Measurements from ENCODE around the gene NRXN3. TPM values are rescaled to one million over a fixed set of nuclear protein-coding genes. Genes with fewer than 3 reads are reported as not detected.

The NRXN3 gene
- total and polyA plus RNA-seq, 2 of the 4 experiments (the other 2 are of a cell fraction) = 4.8 to 25.1 TPM

GRCh38 chr14:79836577-79836976 is 1666.4 kb downstream of the NRXN3 start:
- dilution Hi-C loops (cut with HindIII; ENCODE audit: low sequenced_read_pairs, unreplicated experiment) = no loop called here
- Histone ChIP-seq H3K56ac (ENCODE audit: extremely low read depth, insufficient read depth, low read length) (no peak overlapping the region), H3K4ac (ENCODE audit: low read depth, low read length) (no peak overlapping the region), H2BK120ac (ENCODE audit: low read depth, low read length) (no peak overlapping the region), H3K4me1 (ENCODE audit: control insufficient read depth, insufficient read depth, low read length) (peaks cover 2% of the 10 kb centered on the region; the same call in 1 of the 2 replicates), H4K8ac (ENCODE audit: low read depth in 2 of 2, low read length in 2 of 2) (no peak overlapping the region), H3K4me3 (ENCODE audit: insufficient read depth, low read depth, low read length) (no peak overlapping the region), H2BK5ac (ENCODE audit: low read depth, low read length, poor library complexity, severe bottlenecking) (no peak overlapping the region), H4K91ac (ENCODE audit: insufficient read depth, low read depth, low read length) (no peak overlapping the region), H2BK15ac (ENCODE audit: low read depth, low read length) (no peak overlapping the region), H3K9me3 (ENCODE audit: control insufficient read depth, insufficient read depth, low read length) (no peaks in the 10 kb centered on the region), H3K23ac (ENCODE audit: low read depth, low read length) (no peak overlapping the region), H4K20me1 (ENCODE audit: insufficient read depth, low read length) (no peaks in the 10 kb centered on the region), H2AK5ac (ENCODE audit: low read depth, low read length) (no peak overlapping the region), H3K9me1 (ENCODE audit: insufficient read depth, low read length) (no peaks in the 10 kb centered on the region), H3K27me3 (ENCODE audit: control insufficient read depth, insufficient read depth, low read length) (no peaks in the 10 kb centered on the region), H2BK20ac (ENCODE audit: low read depth, low read length) (no peak overlapping the region), H3K14ac (replicated peaks; ENCODE audit: low read depth, low read length) (no peak overlapping the region), H3K4me2 (ENCODE audit: low read depth, low read length) (no peak overlapping the region), H3K36me3 (ENCODE audit: control insufficient read depth, insufficient read depth, low read length) (no peaks in the 10 kb centered on the region), H2AK9ac (replicated peaks; ENCODE audit: low read depth, low read length, poor library complexity) (no peak overlapping the region), H2AFZ (replicated peaks; ENCODE audit: low read length, poor library complexity) (no peak overlapping the region), H3K27ac (ENCODE audit: insufficient read depth, low read length) (no peak overlapping the region), H3K79me1 (ENCODE audit: low read depth in 1 of 2, low read length in 2 of 2) (no peaks in the 10 kb centered on the region), H3K9ac (ENCODE audit: low read depth, low read length) (no peak overlapping the region), H4K5ac (ENCODE audit: low read depth, low read length) (no peak overlapping the region), H3K18ac (ENCODE audit: low read depth, low read length) (no peak overlapping the region)
- intact Hi-C loops (cut with micrococcal nuclease) = no loop called here
- DNase-seq (peak; percentile 66), ATAC-seq (ENCODE audit: low read depth) (peak; percentile 49)
- no TSS peak for BruUV-seq (replicated peaks)
- in situ Hi-C loops (cut with MboI; ENCODE audit: low sequenced_read_pairs) = no loop called here
- WGBS, 2 experiments (ENCODE audit: extremely low coverage in 2 of 2, insufficient read length in 1 of 2) = no CpG with 5 or more reads among the region's 1 CpG
- POLR2A ChIA-PET (ENCODE audit: unreplicated experiment) = no interaction called here
- CTCF ChIA-PET = interaction anchor here (0.9 kb wide), 2 partner anchors 27 to 75 kb away, joined by 3 read pairs; no protein-coding TSS in a partner anchor
- TF ChIP-seq RAD21 (IDR thresholded peaks at IDR 0.05; ENCODE audit: low read length) = no peak
- TF ChIP-seq FOS (IDR thresholded peaks at IDR 0.05; ENCODE audit: low read depth, low read length) = peak; percentile 58; the same call in 1 of the 2 replicates
- TF ChIP-seq USF2 (IDR thresholded peaks at IDR 0.05; ENCODE audit: low read depth, low read length) = no peak
- TF ChIP-seq MAZ (IDR thresholded peaks at IDR 0.05; ENCODE audit: borderline replicate concordance, low read depth, low read length) = no peak
- TF ChIP-seq MAFK (IDR thresholded peaks at IDR 0.05; ENCODE audit: low read depth, low read length) = 0 out of 2 replicates have a peak, but pooled peaks have one; percentile 7
- TF ChIP-seq POLR2A (IDR thresholded peaks at IDR 0.05; ENCODE audit: low read depth, low read length) = no peak

Measured in IMR-90 (cell line).